Endothelial cell (in vitro differentiated cells): ENCODE results near the gene P2RY14. TPM values are rescaled to one million over a fixed set of nuclear protein-coding genes. Genes with fewer than 3 reads are reported as not detected.

Source experiments
- DNase-seq: peaks from one replicate; pipeline ENCODE4 v3.0.0; 2021; ENCODE audit warnings: low spot score
- H3K27ac Mint-ChIP-seq: one replicate; pipeline ENCODE4 v1.8.0; 2021; ENCODE audit warnings: mixed read lengths, inconsistent platforms; ENCODE audit not compliant: unreplicated experiment
- H3K27me3 Mint-ChIP-seq: one replicate; pipeline ENCODE4 v1.8.0; 2021; ENCODE audit warnings: mild to moderate bottlenecking, moderate library complexity, mixed read lengths, inconsistent platforms; ENCODE audit not compliant: unreplicated experiment
- H3K36me3 Mint-ChIP-seq: one replicate; pipeline ENCODE4 v1.8.0; 2021; ENCODE audit warnings: mild to moderate bottlenecking, low read depth, mixed read lengths, inconsistent platforms; ENCODE audit not compliant: unreplicated experiment
- H3K4me1 Mint-ChIP-seq: one replicate; pipeline ENCODE4 v1.8.0; 2021; ENCODE audit warnings: mild to moderate bottlenecking, mixed read lengths, inconsistent platforms; ENCODE audit not compliant: unreplicated experiment
- H3K4me3 Mint-ChIP-seq: one replicate; pipeline ENCODE4 v1.8.0; 2021; ENCODE audit warnings: mild to moderate bottlenecking, mixed read lengths, inconsistent platforms; ENCODE audit not compliant: unreplicated experiment
- H3K9me3 Mint-ChIP-seq: one replicate; pipeline ENCODE4 v1.8.0; 2021; ENCODE audit warnings: mixed read lengths, inconsistent platforms; ENCODE audit not compliant: unreplicated experiment
- long read RNA-seq: library from polyadenylated mRNA; unstranded; transcript quantifications from one replicate; pipeline ENCODE4 v2.0.0, GENCODE V29; 2020; ENCODE audit not compliant: unreplicated experiment
- total RNA-seq: library from RNA; stranded (reverse); fragmentation: NEBNext Ultra II Directional; extraction: Animal tissue kit (Norgen Biotek cat#: 25700); gene quantifications from one replicate; pipeline ENCODE4 v1.2.1, GENCODE V29; 2021; ENCODE audit not compliant: unreplicated experiment
- TF ChIP-seq, protein P1 (sequence below): fragments of 200-600 bp; sonication (generic); IDR thresholded peaks from one replicate; pipeline ENCODE4 v1.5.0; 2021; ENCODE audit warnings: antibody characterized with exemption; ENCODE audit not compliant: unreplicated experiment

The P2RY14 gene
- total RNA-seq = 0.21 TPM
- long read RNA-seq, partial matches to known transcripts = 0 of 1 reads
- long read RNA-seq, other reads (novel, unspliced or antisense) = 0 of 1 reads

DNA sequence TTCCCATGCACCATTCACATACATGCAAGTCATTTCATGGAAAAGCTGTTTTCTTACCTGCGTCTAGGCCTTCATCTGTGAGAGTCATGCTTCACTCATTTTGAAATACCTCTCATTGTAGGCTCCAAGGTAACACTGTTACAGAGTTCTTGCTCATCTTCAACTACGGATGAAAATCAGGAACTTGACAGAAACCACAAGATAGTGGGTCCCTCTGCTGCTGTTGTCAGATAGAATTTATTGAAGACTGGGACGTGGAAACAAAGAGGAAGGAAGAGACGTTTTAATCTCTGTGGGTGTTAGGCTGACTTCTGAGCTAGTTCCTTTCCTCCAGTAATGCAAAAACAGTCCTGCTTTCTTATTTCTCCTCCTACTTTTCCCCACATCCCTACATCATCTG is at the start of gene P2RY14:
Gene P2RY14 (minus strand): TSS at position 313 of the 400 bp plus-strand sequence. CDS start 64,226 bp downstream, outside the sequence.
- Mint-ChIP-seq H3K36me3 (no peaks in the 10 kb centered on the region), H3K4me3 (no peak within 1 kb of the TSS), H3K9me3 (no peaks in the 10 kb centered on the region), H3K4me1 (peaks cover 16% of the 10 kb centered on the region), H3K27me3 (peaks cover 3% of the 10 kb centered on the region), H3K27ac (no peak within 1 kb of the TSS)
- no peak for DNase-seq
- TF ChIP-seq, protein P1, sequence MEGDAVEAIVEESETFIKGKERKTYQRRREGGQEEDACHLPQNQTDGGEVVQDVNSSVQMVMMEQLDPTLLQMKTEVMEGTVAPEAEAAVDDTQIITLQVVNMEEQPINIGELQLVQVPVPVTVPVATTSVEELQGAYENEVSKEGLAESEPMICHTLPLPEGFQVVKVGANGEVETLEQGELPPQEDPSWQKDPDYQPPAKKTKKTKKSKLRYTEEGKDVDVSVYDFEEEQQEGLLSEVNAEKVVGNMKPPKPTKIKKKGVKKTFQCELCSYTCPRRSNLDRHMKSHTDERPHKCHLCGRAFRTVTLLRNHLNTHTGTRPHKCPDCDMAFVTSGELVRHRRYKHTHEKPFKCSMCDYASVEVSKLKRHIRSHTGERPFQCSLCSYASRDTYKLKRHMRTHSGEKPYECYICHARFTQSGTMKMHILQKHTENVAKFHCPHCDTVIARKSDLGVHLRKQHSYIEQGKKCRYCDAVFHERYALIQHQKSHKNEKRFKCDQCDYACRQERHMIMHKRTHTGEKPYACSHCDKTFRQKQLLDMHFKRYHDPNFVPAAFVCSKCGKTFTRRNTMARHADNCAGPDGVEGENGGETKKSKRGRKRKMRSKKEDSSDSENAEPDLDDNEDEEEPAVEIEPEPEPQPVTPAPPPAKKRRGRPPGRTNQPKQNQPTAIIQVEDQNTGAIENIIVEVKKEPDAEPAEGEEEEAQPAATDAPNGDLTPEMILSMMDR = no peak

DNA sequence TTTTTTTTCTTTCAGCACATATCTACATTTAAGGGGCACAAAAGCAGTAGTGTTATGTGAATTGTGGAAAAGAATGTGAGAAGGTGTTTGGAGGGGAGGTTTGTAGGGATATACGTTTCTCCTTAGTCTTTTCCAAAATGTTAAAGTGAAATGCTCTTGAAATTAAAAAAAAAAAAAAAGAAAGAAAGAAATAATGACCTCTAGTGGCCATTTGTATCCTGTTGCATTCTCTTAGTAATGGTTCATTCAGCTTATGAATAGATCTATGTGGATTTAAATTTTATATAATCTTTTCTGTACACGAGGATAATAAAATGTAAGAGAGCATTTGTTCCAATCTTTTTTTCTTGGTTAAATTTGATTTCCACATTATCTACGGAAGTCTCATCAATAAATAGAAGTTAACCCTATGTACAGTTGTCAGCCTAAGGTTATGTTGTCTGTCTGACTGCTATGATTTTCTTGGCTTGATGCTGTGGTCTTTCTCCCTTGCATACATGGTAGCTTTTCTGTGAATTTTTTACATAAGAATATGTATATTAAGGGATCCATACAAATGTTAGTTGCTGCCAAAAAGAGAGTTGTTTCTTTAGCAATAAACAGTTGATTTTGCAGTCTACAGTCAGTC is 49.3 kb upstream of the P2RY14 start:
- DNase-seq = no peak
- H3K27me3 Mint-ChIP-seq = no peaks in the 10 kb centered on the region
- H3K4me3 Mint-ChIP-seq = no peak overlapping the region
- H3K4me1 Mint-ChIP-seq = peaks cover 6% of the 10 kb centered on the region
- no peaks in the 10 kb centered on the region for H3K9me3 Mint-ChIP-seq
- no peak overlapping the region for H3K27ac Mint-ChIP-seq
- no peaks in the 10 kb centered on the region for H3K36me3 Mint-ChIP-seq
- TF ChIP-seq, protein P1 = peak; percentile 72

DNA sequence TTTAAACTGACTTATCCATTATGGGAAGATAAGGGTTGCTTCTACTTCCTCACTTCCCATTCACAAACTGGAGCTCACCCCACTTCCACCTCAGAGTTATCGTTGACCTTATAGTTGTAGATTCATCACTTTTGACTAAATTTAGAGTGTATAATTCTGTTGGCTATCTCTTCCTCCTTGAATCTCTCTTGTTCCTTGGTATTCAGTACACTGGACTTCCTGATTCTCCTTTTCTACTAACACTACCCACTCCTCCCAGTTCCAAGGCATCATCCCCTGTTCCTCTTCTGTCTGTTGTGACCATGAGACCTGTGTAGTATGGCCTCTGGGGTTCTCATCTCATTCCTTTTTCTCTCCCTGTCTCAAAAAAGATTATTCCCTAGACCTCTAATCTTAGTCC is 44.2 kb upstream of the P2RY14 start:
- DNase-seq = no peak
- H3K9me3 Mint-ChIP-seq = no peaks in the 10 kb centered on the region

DNA sequence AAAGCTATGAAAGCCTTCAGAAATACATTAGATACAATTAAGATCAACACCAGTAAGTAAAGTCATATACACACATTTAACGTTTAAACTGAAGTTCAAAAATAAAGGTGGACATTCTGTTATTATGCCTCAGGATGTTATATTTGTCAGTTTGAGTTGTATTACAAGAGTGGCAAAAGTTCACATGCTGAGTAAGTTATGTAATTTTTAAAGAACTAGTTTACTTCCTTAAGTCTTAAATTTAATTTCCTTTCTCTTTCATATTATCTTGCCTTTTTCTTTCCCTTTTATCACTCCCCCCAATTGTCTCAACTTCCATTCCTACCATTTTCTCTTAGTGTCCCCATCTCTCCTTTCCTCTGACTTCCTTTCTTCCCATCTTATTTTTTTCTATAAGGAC is 43.2 kb upstream of the P2RY14 start:
- no peaks in the 10 kb centered on the region for H3K36me3 Mint-ChIP-seq
- no peak for DNase-seq
- H3K4me1 Mint-ChIP-seq = no peaks in the 10 kb centered on the region
- H3K9me3 Mint-ChIP-seq = no peaks in the 10 kb centered on the region
- H3K27ac Mint-ChIP-seq = no peak overlapping the region
- peaks cover 1% of the 10 kb centered on the region for H3K27me3 Mint-ChIP-seq
- TF ChIP-seq, protein P1 = no peak
- H3K4me3 Mint-ChIP-seq = no peak overlapping the region

More for the DNA sequence above, 44.2 kb upstream of the P2RY14 start:
- TF ChIP-seq, protein P1 = no peak
- Mint-ChIP-seq H3K36me3 (no peaks in the 10 kb centered on the region), H3K4me3 (no peak overlapping the region), H3K27ac (no peak overlapping the region), H3K4me1 (no peaks in the 10 kb centered on the region), H3K27me3 (peaks cover 1% of the 10 kb centered on the region)

DNA sequence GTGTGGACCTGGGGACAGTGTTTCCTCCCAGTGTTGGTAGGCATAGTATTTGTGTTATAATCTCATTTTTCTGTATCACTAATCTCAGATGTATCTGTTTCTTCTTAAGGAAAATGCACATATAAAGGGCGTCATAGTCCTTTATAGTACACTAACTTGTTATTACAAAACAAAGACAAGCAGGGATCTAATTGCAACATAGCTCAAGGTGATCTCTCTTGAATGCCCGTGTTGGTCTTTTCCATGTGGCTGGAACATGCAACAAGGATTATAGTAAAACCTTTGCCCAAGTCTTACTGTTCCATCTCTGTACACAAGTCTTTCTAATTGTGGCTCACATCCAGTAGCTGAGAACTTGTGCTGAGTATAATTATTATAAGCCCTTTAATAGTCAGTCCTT is 41.8 kb upstream of the P2RY14 start:
- Mint-ChIP-seq H3K27me3 (peaks cover 1% of the 10 kb centered on the region), H3K4me1 (peaks cover 2% of the 10 kb centered on the region), H3K27ac (no peak overlapping the region), H3K4me3 (no peak overlapping the region), H3K9me3 (no peaks in the 10 kb centered on the region), H3K36me3 (no peaks in the 10 kb centered on the region)
- TF ChIP-seq, protein P1 = no peak
- no peak for DNase-seq
